SU-DHL-6 (cell line): ENCODE results near the gene HLF.

ENCODE experiments used
- EZH2phosphoT487 ChIP-seq: fragments of 200-600 bp; sonication (generic), shearing (Covaris generic); conservative IDR thresholded peaks from 2 replicates; pipeline ENCODE4 v1.6.1; 2018; ENCODE audit warnings: mild to moderate bottlenecking, antibody characterized with exemption, low read length, moderate library complexity, mixed read lengths
- TF ChIP-seq, protein P1 (sequence below): fragments of 200-600 bp; sonication (generic); IDR thresholded peaks from one replicate; pipeline ENCODE4 v1.5.1; 2017; ENCODE audit warnings: antibody characterized with exemption, mild to moderate bottlenecking, low read length, moderate library complexity; ENCODE audit not compliant: insufficient read depth, poor library complexity, severe bottlenecking

DNA sequence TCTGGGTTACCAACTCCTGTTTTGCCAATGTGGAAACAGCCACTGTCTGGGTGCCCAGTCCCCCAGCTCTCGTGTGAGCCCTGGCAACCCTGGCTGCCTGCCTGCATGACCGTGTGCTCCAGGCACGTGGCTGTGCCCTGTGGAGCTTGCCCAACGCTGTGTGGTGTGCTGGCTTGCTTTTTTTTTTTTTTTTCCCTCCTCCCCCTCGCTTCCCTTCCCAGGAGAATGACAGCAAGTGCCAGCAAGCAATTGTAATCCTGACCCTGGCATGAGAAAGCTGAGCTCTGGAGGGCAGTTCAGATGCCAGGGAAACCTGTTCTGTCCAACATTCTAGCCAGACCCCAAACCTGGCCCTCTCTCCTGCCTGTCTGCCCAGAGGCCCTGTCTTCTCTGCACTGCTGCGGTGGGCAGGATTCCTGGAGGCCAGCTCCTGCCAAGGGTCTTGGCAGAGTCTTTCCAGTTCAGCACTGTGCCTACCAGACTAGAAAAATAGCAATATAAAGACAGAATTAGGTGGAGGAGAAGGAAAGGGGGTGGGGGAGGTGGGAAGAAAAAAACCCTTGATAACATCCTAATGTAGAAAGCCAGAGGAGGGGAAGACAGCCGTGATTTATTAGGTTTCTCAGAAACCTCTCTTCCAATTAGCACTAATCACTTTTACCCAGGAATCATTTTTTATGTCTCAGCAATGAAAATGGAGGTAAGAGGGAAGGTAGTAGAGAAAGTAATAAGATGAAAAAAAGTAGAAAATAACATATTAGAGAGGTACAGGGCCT lies 9.0 kb downstream of the HLF start:
- no peak for TF ChIP-seq EZH2phosphoT487
- TF ChIP-seq, protein P1, sequence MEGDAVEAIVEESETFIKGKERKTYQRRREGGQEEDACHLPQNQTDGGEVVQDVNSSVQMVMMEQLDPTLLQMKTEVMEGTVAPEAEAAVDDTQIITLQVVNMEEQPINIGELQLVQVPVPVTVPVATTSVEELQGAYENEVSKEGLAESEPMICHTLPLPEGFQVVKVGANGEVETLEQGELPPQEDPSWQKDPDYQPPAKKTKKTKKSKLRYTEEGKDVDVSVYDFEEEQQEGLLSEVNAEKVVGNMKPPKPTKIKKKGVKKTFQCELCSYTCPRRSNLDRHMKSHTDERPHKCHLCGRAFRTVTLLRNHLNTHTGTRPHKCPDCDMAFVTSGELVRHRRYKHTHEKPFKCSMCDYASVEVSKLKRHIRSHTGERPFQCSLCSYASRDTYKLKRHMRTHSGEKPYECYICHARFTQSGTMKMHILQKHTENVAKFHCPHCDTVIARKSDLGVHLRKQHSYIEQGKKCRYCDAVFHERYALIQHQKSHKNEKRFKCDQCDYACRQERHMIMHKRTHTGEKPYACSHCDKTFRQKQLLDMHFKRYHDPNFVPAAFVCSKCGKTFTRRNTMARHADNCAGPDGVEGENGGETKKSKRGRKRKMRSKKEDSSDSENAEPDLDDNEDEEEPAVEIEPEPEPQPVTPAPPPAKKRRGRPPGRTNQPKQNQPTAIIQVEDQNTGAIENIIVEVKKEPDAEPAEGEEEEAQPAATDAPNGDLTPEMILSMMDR: no peak
